OCI-M2 (cell line): Measurements from ENCODE around the gene NPDC1.

Experiments used
- DNase-seq: peaks from one replicate; lab custom pipeline; 2025; ENCODE audit not compliant: unreplicated experiment; lab: John Stamatoyannopoulos, UW

NPDC1 gene

GRCh38 chr9:137057545-137057944, 11.6 kb upstream of the NPDC1 start:
- DNase-seq: no peak

- DNase-seq: no peak
Observed at GRCh38 chr9:137056739-137057415, 10.9 kb upstream of the NPDC1 start.

- DNase-seq: no peak
Observed at GRCh38 chr9:137055385-137056364, 9.7 kb upstream of the NPDC1 start.

- DNase-seq: no peak
Observed at GRCh38 chr9:137054932-137055384, 9.0 kb upstream of the NPDC1 start.

GRCh38 chr9:137053944-137054931, 8.3 kb upstream of the NPDC1 start, which contains the start of gene ENTPD2:
Gene ENTPD2, minus strand, starts transcription at chr9:137054061. Its CDS starts 64 bp downstream, at chr9:137053997.
- DNase-seq: no peak

- DNase-seq: no peak
Observed at GRCh38 chr9:137052998-137053943, 7.3 kb upstream of the NPDC1 start.

- no peak for DNase-seq
Observed at GRCh38 chr9:137052293-137052692, 6.3 kb upstream of the NPDC1 start.

- no peak for DNase-seq
Observed at GRCh38 chr9:137051145-137051724, 5.3 kb upstream of the NPDC1 start.

- DNase-seq: no peak
Observed at GRCh38 chr9:137050570-137050969, 4.6 kb upstream of the NPDC1 start.

GRCh38 chr9:137049544-137050449, 3.8 kb upstream of the NPDC1 start:
- no peak for DNase-seq

GRCh38 chr9:137048655-137049543, 2.9 kb upstream of the NPDC1 start:
- no peak for DNase-seq

GRCh38 chr9:137045294-137046087, 486 bp downstream of the NPDC1 start:
- no peak for DNase-seq

- no peak for DNase-seq
Observed at GRCh38 chr9:137044502-137045177, 1.3 kb downstream of the NPDC1 start.

- no peak for DNase-seq
Observed at GRCh38 chr9:137044037-137044436, 1.9 kb downstream of the NPDC1 start.

- DNase-seq: no peak
Observed at GRCh38 chr9:137042751-137043727, 2.9 kb downstream of the NPDC1 start.
